Left renal cortex interstitium (tissue), 4 donors: ENCODE results near the gene GNAQ. TPM values are rescaled to one million over a fixed set of nuclear protein-coding genes. Genes with fewer than 3 reads are reported as not detected.
"Not testable (repeated sequence)": the region's sequence is repeated elsewhere in the genome, so short reads cannot be mapped to it uniquely, and the experiment has no call there.

Experiments used
- DNase-seq, 4 donors: peaks; one replicate each; pipeline ENCODE4 v3.0.0-alpha.2; 2013; ENCODE audit warnings: low read depth in 4 of 4, low spot score in 2 of 4, missing footprints in 1 of 4
- polyA plus RNA-seq, 4 donors: library from polyadenylated mRNA; unstranded; fragments of 120-200 nt; gene quantifications; one replicate each; pipeline ENCODE4 v1.2.1, GENCODE V29; 2013; ENCODE audit not compliant: insufficient read length in 4 of 4

GNAQ gene
- polyA plus RNA-seq, 4 donors = 57.3 to 66.0 (median 59.8) TPM

GRCh38 chr9:77719321-77719720, 312.3 kb downstream of the GNAQ start:
- DNase-seq = no peak

DNA sequence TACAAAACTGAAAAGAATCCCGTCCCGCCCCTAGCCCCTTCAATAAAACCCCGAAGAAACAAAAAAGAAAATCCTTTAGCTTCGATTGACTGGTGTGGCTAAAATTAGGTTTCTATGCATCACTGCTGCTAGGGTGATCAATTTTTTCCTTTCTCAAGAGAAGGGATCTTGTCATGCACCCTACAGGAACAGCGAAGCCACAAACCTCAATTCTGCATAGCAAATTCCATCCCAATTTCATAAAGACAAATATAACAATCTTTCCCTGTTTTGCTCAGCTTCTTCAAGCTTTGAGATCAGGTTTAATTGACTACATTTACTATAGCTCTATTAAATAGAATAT, 313.3 kb downstream of the GNAQ start:
- not testable (repeated sequence) for DNase-seq

DNA sequence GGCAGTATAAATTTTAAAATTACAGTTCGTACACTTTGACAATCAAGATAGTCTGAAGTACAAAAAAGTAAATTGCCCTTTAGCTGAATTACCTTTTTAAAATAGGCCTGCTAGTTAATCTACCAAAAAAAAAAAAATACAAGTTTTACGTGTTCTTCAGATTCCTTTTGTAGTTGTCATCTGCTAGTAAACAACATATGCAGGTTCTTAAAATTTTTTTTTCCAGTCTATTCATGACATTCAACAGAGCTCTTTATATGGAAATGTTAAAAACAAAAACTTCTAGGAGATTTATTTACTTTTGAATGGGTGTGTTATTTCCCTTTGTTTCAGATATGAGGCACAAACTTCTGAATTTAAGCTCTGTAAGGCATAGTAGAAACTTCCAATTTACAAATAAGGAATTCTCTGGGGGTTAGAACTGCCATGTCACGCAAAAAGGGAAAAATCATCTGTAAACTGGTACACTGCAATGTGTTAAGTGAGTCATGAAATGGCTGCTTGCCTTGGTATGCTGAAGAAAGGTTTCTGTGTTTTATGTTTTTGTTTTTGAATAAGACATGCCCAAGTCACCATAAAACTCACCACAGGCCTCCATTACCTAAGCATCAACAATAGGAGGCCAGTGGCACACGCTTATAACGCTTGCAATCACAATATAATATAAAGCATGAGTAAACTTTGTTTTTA, 313.9 kb downstream of the GNAQ start:
- not testable (repeated sequence) for DNase-seq

DNA sequence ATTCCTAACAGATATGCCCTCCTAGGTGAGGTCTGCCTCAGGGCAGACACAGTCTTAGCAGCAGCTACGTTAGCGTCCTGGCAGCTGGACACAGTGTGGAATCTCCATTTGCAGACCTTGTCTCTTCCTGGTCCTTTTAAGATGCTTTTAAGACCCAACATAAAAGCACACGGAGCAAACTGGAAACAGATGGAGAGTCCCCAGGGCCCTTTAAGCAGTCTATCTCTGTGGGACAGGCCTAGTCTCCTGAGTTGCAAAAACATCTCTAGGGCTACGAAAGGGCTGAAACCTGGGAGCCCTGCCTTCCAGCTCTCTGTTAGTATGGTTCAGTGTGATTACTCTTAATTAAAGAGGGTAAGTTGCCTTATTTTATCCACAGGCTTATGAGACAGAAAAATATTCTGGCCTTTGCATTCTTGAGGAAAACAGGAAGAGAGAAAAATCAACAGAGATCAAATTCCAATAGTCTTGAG, 317.5 kb downstream of the GNAQ start:
- DNase-seq = no peak

DNA sequence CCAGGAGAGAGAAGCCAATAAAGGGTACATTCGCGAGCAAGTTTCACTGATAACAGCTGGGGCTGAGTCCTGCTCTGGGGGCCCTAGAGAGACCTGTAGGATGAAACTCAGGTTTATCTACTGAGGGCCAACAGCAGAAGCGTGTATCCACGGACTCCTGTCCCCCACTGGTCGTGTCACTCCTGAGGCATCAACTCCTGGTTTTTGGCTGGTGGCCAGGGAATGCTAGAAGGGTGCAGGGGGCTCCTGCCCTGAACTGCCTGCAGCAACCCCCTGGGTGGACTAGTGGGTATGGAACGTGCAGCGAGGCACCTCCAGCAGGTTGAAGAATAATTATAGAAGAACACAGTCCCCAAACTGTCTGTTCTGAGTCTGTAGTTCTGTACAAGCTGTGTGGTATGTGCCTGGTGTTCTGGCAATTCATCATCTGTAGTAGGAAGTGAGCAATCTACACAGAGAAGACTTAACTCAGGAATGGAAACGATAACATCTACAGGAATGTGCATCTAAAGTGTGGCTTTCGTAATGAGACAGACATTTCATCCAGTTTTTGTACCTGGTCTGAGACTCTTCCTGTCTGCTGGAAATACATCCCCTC, 319.0 kb downstream of the GNAQ start:
- no peak for DNase-seq

DNA sequence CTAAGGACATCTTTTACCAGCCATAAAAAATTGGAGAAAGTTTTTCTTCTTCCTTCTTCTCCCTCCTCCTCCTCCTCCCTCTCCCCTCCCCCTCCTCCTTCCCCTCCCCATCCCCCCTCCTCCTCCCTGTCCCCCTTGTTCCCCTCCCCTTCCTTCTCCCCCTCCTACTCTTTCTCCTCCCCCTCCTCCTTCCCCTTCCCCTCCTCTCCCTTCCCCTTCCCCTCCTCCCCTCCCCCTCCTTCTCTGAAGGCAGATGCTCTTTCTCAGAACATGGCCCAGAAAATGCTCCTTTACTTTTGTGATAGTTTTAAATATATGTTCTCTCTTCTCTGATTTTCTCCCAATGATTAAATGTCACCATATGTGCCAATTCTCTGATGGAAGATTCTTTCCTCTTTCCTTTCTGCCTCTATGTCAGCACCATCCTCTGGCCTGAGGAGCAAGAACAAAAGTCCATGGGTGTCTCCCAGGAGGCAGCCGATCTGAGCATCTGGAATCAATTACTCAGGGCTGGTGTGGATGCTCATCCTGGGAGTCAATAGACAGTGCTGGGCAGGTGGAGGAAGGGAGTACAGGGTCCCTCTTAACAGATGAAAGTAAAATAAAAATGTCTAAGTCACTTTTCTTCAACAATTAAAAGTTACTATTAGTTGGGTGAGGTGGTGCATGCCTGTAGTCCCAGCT, 320.5 kb downstream of the GNAQ start:
- no peak for DNase-seq

GRCh38 chr9:77710316-77710715, 321.3 kb downstream of the GNAQ start:
- no peak for DNase-seq

GRCh38 chr9:77708064-77708815, 323.4 kb downstream of the GNAQ start:
- DNase-seq = no peak

- no peak for DNase-seq
Measured at GRCh38 chr9:77707383-77708063, 324.1 kb downstream of the GNAQ start.

DNA sequence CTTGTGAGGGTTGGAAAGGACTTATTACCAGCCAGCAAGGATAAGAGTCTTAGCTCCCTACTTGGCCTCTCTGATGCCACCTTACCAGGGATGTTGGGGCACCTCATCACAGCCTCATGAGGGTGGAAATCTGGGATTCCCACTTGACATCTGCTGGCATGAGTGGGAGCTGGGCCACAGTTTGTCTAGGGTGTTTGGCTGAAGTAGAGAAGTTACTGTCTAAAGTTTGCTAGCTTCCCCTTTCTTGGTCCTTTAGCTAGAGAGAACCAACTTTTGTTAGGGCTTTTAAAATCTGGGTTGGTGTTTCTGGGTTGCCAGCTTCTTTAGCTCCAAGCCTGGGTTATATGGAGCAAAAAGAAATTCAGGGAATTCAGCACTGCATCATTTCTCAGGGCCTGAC, 326.0 kb downstream of the GNAQ start:
- DNase-seq = no peak

DNA sequence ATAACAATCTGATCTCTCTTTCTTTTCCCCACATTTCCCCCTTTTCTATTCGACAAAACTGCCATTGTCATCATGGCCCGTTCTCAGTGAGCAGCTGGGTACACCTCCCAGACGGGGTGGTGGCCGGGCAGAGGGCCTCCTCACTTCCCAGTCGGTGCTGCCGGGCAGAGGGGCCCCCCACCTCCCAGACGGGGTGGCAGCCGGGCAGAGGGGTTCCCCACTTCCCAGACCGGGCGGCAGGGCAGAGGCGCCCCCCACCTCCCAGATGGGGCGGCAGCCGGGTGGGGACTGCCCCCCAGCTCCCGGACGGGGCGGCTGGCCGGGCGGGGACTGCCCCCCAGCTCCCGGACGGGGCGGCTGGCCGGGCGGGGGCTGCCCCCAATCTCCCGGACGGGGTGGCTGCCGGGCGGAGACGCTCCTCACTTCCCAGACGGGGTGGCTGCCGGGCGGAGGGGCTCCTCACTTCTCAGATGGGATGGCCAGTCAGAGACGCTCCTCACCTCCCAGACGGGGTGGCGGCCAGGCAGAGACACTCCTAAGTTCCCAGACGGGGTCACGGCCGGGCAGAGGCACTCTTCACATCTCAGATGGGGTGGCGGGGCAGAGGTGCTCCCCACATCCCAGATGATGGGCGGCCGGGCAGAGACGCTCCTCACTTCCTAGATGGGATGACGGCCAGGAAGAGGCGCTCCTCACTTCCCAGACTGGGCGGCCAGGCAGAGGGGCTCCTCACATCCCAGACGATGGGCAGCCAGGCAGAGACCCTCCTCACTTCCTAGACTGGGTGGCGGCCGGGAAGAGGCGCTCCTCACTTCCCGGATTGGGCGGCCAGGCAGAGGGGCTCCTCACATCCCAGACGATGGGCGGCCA, 328.9 kb downstream of the GNAQ start:
- DNase-seq = not testable (repeated sequence)

GRCh38 chr9:77697238-77697984, 334.2 kb downstream of the GNAQ start:
- DNase-seq = no peak

DNA sequence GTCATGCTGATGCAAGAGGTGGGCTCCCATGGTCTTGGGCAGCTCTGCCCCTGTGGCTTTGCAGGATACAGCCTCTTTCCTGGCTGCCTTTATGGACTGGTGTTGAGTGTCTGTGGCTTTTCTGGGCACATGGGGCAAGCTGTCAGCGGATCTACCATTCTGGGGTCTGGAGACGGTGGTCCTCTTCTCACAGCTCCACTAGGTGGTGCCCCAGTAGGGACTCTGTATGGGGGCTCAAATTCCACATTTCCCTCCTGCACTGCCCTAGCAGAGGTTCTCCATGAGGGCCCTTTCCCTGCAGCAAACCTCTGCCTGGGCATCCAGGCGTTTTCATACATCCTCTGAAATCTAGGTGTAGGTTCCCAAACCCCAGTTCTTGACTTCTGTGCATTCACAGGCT, 340.9 kb downstream of the GNAQ start:
- DNase-seq = not testable (repeated sequence)

GRCh38 chr9:77690119-77690518, 341.5 kb downstream of the GNAQ start:
- not testable (repeated sequence) for DNase-seq

DNA sequence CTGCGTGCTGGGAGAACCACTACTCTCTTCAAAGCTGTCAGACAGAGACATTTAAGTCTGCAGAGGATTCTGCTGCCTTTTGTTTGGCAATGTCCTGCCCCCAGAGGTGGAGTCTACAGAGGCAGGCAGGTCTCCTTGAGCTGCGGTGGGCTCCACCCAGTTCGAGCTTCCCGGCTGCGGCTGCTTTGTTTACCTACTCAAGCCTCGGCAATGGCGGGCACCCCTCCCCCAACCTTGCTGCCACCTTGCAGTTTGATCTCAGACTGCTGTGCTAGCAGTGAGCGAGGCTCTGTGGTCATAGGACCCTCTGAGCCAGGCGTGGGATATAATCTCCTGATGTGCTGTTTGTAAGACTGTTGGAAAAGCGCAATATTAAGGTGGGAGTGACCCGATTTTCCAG, 343.9 kb downstream of the GNAQ start:
- DNase-seq = not testable (repeated sequence)

- no peak for DNase-seq
Measured at GRCh38 chr9:77680581-77680980, 351.0 kb downstream of the GNAQ start.

DNA sequence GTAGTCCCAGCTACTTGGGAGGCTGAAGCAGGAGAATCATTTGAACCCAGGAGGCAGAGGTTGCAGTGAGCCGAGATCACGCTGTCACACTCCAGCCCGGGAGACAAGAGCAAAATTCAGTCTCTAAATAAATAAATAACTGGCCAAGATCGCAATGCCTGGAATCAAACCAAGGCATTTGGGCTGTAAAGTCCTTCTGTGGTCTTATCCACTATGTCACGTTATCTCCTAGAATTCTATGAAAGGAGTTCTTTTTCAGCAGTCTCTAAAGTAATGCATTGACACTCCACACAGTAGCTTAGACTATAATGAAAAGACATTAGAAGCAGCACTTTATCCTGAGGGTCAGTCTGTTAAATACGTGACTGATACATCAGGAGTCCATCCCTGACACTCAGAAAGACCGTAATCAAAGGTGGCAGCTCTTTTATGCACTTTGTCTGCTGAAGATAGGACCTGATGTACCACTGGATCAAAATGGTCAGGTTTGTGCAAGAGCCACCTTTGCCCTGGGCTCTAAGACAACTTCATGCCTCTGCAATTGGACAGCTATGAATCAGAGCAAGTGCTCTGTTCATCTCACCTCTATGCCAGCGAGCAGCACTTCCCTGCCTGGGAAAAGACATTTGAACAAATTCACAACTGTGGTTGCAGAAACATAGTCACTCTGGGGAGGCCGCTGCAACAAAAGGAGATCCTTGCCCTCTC, 351.8 kb downstream of the GNAQ start:
- no peak for DNase-seq

GRCh38 chr9:77679088-77679487, 352.5 kb downstream of the GNAQ start:
- no peak for DNase-seq
